ENCODE data around the gene MORC1.

DNA sequence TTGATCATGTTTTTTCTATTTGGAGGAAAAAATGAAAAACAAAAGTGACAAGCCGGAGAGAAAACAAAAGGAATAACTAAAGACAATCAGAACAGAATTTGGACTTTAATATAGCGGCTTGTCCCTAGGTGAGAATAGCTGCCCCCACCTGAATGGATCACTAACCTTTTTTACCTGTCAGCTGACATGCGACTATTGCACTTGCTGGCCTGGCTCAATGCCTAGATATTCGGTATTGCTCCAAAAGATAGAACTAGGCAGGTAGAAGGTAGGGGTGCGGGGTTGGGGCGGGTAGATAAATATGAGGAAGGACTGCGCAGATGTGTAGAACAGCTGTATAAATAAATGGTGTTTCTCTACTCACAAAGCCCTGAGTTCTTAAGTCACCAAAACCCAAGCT, 650 bp upstream of the MORC1 start:
- TF ChIP-seq, protein P1, sequence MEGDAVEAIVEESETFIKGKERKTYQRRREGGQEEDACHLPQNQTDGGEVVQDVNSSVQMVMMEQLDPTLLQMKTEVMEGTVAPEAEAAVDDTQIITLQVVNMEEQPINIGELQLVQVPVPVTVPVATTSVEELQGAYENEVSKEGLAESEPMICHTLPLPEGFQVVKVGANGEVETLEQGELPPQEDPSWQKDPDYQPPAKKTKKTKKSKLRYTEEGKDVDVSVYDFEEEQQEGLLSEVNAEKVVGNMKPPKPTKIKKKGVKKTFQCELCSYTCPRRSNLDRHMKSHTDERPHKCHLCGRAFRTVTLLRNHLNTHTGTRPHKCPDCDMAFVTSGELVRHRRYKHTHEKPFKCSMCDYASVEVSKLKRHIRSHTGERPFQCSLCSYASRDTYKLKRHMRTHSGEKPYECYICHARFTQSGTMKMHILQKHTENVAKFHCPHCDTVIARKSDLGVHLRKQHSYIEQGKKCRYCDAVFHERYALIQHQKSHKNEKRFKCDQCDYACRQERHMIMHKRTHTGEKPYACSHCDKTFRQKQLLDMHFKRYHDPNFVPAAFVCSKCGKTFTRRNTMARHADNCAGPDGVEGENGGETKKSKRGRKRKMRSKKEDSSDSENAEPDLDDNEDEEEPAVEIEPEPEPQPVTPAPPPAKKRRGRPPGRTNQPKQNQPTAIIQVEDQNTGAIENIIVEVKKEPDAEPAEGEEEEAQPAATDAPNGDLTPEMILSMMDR (IDR thresholded peaks at IDR 0.05), result no peak
- TF ChIP-seq EP300 (IDR thresholded peaks at IDR 0.05) (no peak), POLR2A (IDR thresholded peaks at IDR 0.05; ENCODE audit: low read depth) (no peak), POLR2AphosphoS5 (IDR thresholded peaks at IDR 0.05) (no peak)
